ENCODE results near the gene MOSMO.

DNA sequence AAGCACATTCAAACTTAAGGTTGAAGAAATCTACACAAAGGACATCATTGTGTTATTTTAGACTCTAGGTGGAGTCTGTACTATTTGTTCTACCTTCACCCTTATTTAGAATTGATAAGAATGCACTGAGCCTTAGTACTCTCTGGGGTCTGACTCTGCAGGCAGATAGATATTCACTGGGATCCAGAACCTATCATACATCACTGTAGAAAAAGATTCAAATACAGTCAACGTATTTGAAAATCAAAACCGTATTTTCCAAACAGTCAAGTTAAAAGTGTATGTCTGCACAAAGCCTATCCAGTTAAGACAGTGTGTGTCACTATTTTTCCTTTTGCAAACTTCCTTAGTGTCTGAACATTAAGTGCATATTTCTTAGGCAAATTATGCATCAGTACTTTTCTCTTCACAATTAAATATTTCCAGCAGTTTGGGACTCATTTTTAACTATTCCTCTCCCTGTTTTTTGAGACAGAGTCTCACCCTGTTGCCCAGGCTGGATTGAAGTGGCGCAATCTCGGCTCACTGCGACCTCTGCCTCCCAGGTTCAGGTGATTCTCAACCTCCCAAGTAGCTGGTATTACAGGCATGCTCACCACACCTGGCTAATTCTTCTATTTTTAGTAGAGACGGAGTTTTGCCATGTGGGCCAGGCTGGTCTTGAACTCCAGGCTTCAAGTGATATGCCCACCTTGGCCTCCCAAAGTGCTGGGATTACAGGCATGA, 22.3 kb downstream of the MOSMO start:
- TF ChIP-seq, protein P1, sequence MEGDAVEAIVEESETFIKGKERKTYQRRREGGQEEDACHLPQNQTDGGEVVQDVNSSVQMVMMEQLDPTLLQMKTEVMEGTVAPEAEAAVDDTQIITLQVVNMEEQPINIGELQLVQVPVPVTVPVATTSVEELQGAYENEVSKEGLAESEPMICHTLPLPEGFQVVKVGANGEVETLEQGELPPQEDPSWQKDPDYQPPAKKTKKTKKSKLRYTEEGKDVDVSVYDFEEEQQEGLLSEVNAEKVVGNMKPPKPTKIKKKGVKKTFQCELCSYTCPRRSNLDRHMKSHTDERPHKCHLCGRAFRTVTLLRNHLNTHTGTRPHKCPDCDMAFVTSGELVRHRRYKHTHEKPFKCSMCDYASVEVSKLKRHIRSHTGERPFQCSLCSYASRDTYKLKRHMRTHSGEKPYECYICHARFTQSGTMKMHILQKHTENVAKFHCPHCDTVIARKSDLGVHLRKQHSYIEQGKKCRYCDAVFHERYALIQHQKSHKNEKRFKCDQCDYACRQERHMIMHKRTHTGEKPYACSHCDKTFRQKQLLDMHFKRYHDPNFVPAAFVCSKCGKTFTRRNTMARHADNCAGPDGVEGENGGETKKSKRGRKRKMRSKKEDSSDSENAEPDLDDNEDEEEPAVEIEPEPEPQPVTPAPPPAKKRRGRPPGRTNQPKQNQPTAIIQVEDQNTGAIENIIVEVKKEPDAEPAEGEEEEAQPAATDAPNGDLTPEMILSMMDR (IDR thresholded peaks at IDR 0.05): no peak
- no peak for TF ChIP-seq POLR2A (IDR thresholded peaks at IDR 0.05)

Measured in heart left ventricle (tissue), 13 donors.